GM19397 (cell line): ENCODE data around the gene MASP1.

Source experiments
- ATAC-seq: cut with Tn5 transposase; IDR thresholded peaks from one replicate; pipeline ENCODE4 v1.9.1; 2021; ENCODE audit warnings: mild to moderate bottlenecking, moderate library complexity; ENCODE audit not compliant: unreplicated experiment

MASP1 gene

DNA sequence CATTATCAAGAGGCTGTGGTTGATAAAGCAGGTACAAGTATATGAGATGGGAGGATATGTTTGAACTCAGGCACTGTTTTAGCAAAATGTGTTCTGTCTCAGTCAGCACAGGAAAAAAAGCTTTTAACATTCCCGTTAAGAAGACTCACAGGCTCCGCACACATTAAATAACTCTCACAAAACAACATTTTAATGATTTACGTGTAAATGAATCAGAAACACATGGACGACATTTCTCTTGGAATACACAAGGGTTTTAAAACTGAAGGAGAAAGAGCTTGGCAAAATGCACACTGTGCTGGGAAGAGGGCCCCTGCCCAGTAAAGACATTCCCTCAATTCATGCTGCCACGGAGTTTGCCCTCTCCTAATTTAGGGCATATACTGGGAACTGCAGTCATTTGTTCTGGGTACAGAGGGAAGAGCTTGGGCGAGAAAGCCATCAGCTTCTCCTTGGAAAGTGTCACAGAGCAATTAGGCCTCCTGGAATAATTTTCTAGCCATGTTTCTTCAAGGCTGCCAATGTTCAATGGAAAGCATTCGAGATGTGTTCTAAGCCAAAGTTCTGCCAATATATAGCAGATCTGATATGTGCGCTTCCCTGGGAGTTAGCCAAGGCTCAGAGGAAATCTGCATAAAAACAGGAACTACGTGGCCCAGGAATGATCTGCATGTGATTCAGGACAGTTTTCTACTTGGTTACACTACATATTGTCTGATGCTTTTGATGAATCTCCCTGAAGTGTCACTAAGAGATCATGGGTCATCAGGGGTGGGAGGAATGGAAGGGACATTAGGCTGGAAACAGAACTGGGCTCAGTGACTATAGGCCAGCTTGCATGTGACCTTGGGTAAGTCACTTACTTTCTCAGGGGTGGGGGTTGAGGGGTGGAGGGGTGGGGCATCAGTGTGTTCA, 2.2 kb upstream of the MASP1 start:
- no peak for ATAC-seq

- ATAC-seq: no peak
These were observed 1.3 kb upstream of the MASP1 start for GRCh38 chr3:187292631-187293515.

DNA sequence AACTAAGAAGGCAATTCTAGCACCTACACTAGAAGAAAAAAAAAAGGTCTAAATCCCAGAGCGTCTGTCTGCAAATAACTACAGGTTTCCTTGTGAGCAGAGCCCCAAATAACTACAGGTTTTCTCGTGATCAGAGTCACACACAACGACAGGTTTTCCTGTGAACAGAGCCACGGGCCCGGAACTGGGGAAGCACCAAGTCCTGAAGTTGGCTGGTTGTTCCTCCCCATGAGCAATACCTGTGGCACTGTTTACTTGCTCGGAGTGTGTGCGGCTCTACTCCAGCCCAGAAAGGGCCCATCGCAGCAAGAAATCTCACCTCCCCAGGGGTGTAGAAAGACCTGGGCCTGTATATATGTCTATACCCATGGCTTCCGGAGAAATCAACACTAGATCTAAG, 644 bp upstream of the MASP1 start:
- ATAC-seq: no peak

- ATAC-seq: no peak
These were observed 481 bp downstream of the MASP1 start for GRCh38 chr3:187291001-187291511.

DNA sequence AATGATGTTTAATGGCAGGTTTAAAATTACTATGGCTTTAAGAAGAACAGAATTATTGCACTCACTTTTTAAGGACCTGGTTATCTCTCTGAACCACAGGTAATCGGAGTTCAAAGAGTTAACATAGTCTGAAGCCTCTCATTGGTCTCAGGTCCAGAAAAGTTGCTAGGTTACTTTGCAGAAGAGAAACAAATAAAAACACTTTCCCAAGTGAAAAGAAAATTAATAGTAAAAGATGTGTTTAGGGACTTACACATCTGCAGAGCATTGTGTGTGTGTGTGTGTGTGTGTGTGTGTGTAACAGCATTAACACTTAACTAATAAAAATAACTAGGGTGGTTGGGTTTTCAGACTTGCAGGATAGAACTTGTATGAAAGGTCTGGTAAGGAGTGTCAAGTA, 1.0 kb downstream of the MASP1 start:
- ATAC-seq: no peak

GRCh38 chr3:187288855-187289605, 2.5 kb downstream of the MASP1 start:
- no peak for ATAC-seq

- no peak for ATAC-seq
These were observed 3.2 kb downstream of the MASP1 start for GRCh38 chr3:187288131-187288854.

- ATAC-seq: no peak
These were observed 4.3 kb downstream of the MASP1 start for GRCh38 chr3:187287256-187287655.

DNA sequence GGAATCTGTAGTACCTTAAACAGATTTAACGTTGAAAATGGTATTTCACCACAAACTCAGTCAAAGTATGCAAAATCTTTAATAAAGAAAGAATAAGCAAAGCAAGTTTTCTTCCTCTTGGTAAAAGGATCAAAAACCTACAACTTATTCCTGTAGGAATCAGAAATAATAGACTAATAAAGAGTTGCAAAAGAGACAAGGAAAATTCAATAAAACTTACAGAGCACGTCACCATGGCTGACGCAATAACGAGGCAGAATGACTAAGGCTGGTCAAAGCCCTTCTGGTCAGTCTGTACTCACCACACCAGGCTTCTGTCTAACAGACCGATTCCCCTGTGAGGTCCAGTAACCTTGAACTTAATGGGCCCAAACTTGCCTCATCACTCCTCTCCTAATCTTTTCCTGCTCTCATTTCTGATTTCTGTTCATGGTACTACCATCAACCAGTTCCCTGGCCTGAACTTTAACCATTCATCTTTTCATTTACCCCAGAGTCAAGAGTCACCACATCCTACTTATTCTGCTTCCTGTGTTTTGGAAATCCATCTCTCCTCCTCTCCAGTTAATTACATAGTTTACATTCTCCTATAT, 5.0 kb downstream of the MASP1 start:
- no peak for ATAC-seq

GRCh38 chr3:187281191-187281714, 10.3 kb downstream of the MASP1 start:
- ATAC-seq: no peak

- ATAC-seq: no peak
These were observed 10.9 kb downstream of the MASP1 start for GRCh38 chr3:187280644-187281043.

- ATAC-seq: no peak
These were observed 14.4 kb downstream of the MASP1 start for GRCh38 chr3:187277129-187277462.

GRCh38 chr3:187276397-187277128, 15.0 kb downstream of the MASP1 start:
- no peak for ATAC-seq

DNA sequence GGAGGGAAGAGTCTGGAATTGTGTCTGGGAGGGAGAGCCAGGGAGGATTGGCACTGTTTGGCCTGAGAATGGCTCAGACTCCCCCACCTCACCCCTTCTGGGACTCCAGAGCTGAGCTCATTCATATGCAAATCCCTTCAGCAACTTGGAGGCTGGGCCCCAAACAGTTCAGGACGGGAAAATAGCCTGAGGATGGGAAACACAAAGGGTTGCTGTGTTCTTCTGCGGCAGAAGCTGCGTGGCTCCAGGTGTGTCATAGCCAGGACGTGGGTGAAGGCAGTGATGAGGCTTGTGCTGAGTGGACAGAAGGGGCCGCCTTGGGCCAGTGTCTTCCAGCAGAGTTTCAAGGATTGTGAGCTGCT, 16.6 kb downstream of the MASP1 start:
- ATAC-seq: no peak

DNA sequence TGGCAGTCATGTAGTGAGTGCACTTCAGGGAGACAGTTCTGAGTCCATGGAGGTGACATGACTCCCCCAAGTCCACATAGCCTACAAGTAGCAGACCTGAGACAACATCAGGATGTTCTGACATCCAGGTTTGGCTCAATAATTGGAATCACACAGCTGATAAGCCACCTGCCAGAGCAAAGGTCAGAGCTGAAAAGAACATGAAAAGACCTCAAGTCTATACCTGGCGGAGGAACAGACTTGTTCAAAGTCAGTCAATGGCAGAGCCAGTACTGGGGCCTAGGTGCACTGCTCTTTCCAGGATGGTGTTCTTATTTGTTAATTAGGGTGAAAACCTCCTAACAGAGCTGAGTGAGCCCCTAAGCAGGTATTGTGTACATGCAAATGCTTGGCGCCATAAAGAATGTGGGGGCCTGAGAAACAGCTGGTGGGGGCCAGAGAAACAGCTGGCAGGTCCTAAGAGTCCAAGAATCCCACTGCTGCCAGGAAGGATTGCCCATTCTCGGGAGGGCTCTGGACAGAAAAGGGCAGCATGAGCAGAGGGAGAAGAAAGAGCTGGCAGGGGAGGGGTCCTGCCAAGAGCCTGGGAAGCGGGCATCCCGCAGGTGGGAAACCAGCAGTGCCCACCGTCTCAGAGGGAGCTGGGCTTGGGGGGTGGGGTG, 17.1 kb downstream of the MASP1 start:
- no peak for ATAC-seq

DNA sequence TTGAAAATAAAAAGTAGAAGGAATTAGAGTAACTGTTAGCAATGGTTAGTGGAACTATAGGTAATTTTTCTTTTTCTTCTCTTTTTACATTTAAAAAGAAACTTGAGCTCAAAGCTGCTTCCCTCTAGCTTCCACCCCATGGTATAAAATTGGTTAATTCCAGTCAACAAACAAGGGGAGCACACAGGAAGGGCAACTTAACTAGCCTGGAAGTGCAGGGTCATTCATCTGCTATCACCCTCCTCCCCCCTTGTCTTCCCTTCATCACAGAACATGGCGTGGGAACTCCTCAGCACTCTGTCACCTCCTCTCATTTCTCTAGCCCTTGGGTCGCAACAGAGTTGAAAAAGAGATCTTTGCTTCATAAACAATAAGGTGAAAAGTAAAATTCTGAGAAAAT, 20.0 kb downstream of the MASP1 start:
- ATAC-seq: no peak

GRCh38 chr3:187269486-187269885, 22.1 kb downstream of the MASP1 start:
- ATAC-seq: no peak

GRCh38 chr3:187267306-187267705, 24.2 kb downstream of the MASP1 start:
- ATAC-seq: no peak

GRCh38 chr3:187266691-187267090, 24.8 kb downstream of the MASP1 start:
- no peak for ATAC-seq
